Anterior cingulate cortex (tissue), 58 donors: Measurements from ENCODE around the gene ARHGAP4.

Experiments
- DNase-seq, 58 donors: peaks; one replicate each; lab custom pipeline; 2025; lab: John Stamatoyannopoulos, UW

Gene ARHGAP4

GRCh38 chrX:153948002-153948466 lies 22.0 kb upstream of the ARHGAP4 start:
- no peak for DNase-seq

- DNase-seq: peak in 38 of 58 donors; percentile 1 to 70 (median 30)
These were observed 21.1 kb upstream of the ARHGAP4 start for GRCh38 chrX:153947009-153947769.

- DNase-seq: no peak
These were observed 20.2 kb upstream of the ARHGAP4 start for GRCh38 chrX:153945956-153946943.

GRCh38 chrX:153944800-153945150 lies 18.7 kb upstream of the ARHGAP4 start:
- DNase-seq: no peak

- peak in 35 of 58 donors; percentile 3 to 61 (median 25) for DNase-seq
These were observed 18.2 kb upstream of the ARHGAP4 start, which contains the start of gene RENBP for GRCh38 chrX:153944140-153944799. TSS of gene RENBP (minus strand) at chrX:153944643. CDS start at chrX:153944610, 33 bp downstream.

GRCh38 chrX:153941336-153942252 lies 15.5 kb upstream of the ARHGAP4 start:
- no peak for DNase-seq

GRCh38 chrX:153939573-153939972 lies 13.5 kb upstream of the ARHGAP4 start:
- DNase-seq: no peak

GRCh38 chrX:153938226-153938786 lies 12.2 kb upstream of the ARHGAP4 start:
- no peak for DNase-seq

GRCh38 chrX:153937056-153937455 lies 11.0 kb upstream of the ARHGAP4 start:
- DNase-seq: no peak

- no peak for DNase-seq
These were observed 9.3 kb upstream of the ARHGAP4 start for GRCh38 chrX:153935326-153935851.

- DNase-seq: peak in 50 of 58 donors; percentile 1 to 78 (median 50)
These were observed 8.8 kb upstream of the ARHGAP4 start, which contains the start of gene NAA10 for GRCh38 chrX:153934762-153935325. TSS of gene NAA10 (minus strand) at chrX:153935037. CDS start at chrX:153934904, 133 bp downstream.

- no peak for DNase-seq
These were observed 8.2 kb upstream of the ARHGAP4 start for GRCh38 chrX:153934148-153934761.

GRCh38 chrX:153933748-153934147 lies 7.7 kb upstream of the ARHGAP4 start:
- no peak for DNase-seq

- no peak for DNase-seq
These were observed 6.3 kb upstream of the ARHGAP4 start for GRCh38 chrX:153932220-153932915.

- DNase-seq: no peak
These were observed 5.7 kb upstream of the ARHGAP4 start for GRCh38 chrX:153931748-153932147.

- DNase-seq: no peak
These were observed 5.1 kb upstream of the ARHGAP4 start for GRCh38 chrX:153931151-153931550.
